AG04449 (cell line): Measurements from ENCODE around the gene TAMM41.

Experiments used
- CTCF ChIA-PET: fragments of 350-600 bp; formaldehyde crosslinking; extraction: SDS; loops from one replicate; lab custom pipeline; 2021; ENCODE audit warnings: antibody characterized with exemption; lab: Yijun Ruan, JAX
- POLR2A ChIA-PET: fragments of 400-600, 350-600 bp; formaldehyde crosslinking; extraction: SDS; loops from one replicate; lab custom pipeline; 2020; ENCODE audit warnings: antibody characterized with exemption, inconsistent platforms; lab: Yijun Ruan, JAX
- DNase-seq: peaks from one replicate; pipeline ENCODE4 v3.0.0-alpha.2; 2010; ENCODE audit warnings: low read depth, low spot score
- H3K4me3 ChIP-seq: 2 replicates; pipeline ENCODE4 v1.5.1; 2011; ENCODE audit warnings: low read depth, mild to moderate bottlenecking, control low read depth, low read length
- CTCF ChIP-seq: IDR thresholded peaks from one replicate; pipeline ENCODE4 v1.5.1; 2011; ENCODE audit warnings: mild to moderate bottlenecking, moderate library complexity, low read length, control low read depth, inconsistent platforms; ENCODE audit not compliant: insufficient read depth; ENCODE audit errors: missing control alignments

Gene TAMM41

GRCh38 chr3:11815111-11815510 is 31.6 kb downstream of the TAMM41 start:
- POLR2A ChIA-PET: no interaction called here
- no peak for DNase-seq
- CTCF ChIA-PET: interaction anchor here (1.0 to 7.7 kb wide), 3 partner anchors 9 to 11 kb away, joined by 3 to 50 read pairs (median 5); no protein-coding TSS in a partner anchor
- no peak for TF ChIP-seq CTCF
- H3K4me3 ChIP-seq: no peak overlapping the region

DNA sequence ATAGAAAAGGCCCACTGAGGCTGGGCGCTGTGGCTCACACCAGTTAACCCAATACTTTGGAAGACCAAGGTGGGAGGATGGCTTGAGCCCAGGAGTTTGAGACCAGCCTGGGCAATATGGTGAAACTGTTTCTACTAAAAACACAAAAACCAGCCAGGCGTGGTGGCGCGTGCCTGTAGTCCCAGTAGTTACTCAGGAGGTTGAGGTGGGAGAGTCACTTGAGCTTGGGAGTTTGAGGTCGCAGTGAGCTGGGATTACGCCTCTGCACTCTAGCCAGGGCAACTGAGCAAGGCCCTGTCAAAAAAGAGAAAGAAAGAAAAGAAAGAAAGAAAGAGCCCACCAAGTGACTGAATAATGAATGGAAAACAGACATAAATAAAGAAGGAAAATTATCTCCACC is 32.0 kb downstream of the TAMM41 start:
- POLR2A ChIA-PET: no interaction called here
- DNase-seq: no peak
- no peak overlapping the region for H3K4me3 ChIP-seq
- no peak for TF ChIP-seq CTCF
- CTCF ChIA-PET: interaction anchor here (0.8 to 7.7 kb wide), 4 partner anchors 11 to 159 kb away, joined by 3 to 50 read pairs (median 4); no protein-coding TSS in a partner anchor

DNA sequence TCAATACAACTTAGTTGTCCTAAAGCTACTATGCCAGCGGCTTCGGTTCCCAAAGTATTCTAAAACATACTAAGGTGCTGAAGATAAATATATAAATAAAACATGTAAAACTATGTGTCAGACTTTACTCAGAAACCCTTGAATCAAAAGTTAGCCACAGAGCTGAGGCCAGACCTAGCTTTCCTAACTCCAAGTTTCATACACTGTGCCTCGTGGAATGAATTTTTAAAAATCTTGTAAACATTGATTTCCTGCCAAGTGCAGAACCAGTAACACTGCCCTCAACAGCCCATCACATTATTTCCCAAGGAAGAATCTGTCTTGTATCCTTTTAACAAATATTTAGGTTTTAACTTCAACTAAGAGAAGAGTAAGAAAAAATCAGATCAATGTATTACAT is 36.4 kb downstream of the TAMM41 start:
- H3K4me3 ChIP-seq: no peak overlapping the region
- CTCF ChIA-PET: interaction anchor here (1.1 to 2.1 kb wide), 4 partner anchors 10 to 430 kb away, joined by 4 to 6 read pairs (median 4); no protein-coding TSS in a partner anchor
- TF ChIP-seq CTCF: no peak
- POLR2A ChIA-PET: no interaction called here
- peak; percentile 72 for DNase-seq

DNA sequence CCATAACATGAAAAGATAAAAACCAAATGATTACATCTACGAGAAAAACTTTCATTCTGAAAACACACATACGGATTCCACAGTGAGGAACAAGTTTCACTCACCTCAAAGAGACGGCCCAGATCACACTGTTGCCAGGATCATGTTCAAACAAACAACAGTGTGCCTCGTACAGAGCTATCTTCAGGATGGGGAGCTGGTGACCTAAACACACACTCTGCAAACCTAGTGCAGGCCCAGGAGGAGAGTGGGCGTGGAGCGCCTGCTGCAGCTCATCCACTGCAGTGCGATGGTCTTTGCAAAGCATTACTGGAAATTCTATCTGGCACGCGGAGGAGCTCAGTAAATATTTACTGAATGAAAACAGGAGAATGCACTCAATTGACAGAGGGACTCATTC is 38.5 kb downstream of the TAMM41 start:
- POLR2A ChIA-PET: interaction anchor here (0.6 kb wide), 1 partner anchor 164 kb away, joined by 3 read pairs; no protein-coding TSS in a partner anchor
- TF ChIP-seq CTCF: no peak
- no peak overlapping the region for H3K4me3 ChIP-seq
- CTCF ChIA-PET: interaction anchor here (0.6 to 2.1 kb wide), 7 partner anchors 9 to 470 kb away, joined by 3 to 10 read pairs (median 3); no protein-coding TSS in a partner anchor
- DNase-seq: no peak

- TF ChIP-seq CTCF: no peak
- DNase-seq: peak; percentile 36
- no peak overlapping the region for H3K4me3 ChIP-seq
- ChIA-PET CTCF (interaction anchor here (0.6 to 2.1 kb wide), 8 partner anchors 9 to 469 kb away, joined by 3 to 10 read pairs (median 3); no protein-coding TSS in a partner anchor), POLR2A (no interaction called here)
Observed at GRCh38 chr3:11807686-11808085, 39.0 kb downstream of the TAMM41 start.

DNA sequence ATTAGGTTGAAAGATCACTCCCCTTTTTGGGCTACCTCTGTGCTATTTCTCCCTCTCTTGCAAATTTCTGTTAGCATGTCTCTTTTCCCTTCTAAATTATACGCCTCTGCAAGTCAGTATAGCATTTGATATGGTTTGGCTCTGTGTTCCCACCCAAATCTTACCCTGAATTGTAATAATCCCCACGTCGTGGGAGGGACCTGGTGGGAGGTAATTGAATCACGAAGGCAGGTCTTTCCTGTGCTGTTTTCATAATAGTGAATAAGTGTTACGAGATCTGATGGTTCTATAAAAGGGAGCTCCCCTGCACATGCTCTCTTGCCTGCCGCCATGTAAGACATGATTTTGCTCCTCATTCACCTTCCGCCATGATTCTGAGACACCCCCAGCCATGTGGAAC is 41.0 kb downstream of the TAMM41 start:
- H3K4me3 ChIP-seq: no peak overlapping the region
- DNase-seq: no peak
- no peak for TF ChIP-seq CTCF
- ChIA-PET CTCF (interaction anchor here (0.7 to 3.4 kb wide), 3 partner anchors 10 to 426 kb away, joined by 3 to 64 read pairs (median 20); no protein-coding TSS in a partner anchor), POLR2A (no interaction called here)
